NCI-H146 (cell line): Measurements from ENCODE around the gene UIMC1.
"Not testable (repeated sequence)": the region's sequence is repeated elsewhere in the genome, so short reads cannot be mapped to it uniquely, and the experiment has no call there.

Experiments
- DNase-seq: peaks from one replicate; lab custom pipeline; 2025; lab: John Stamatoyannopoulos, UW

Gene UIMC1

GRCh38 chr5:176883700-176884570 is 122.6 kb downstream of the UIMC1 start:
- DNase-seq: no peak

GRCh38 chr5:176882567-176882903 is 124.0 kb downstream of the UIMC1 start:
- no peak for DNase-seq

GRCh38 chr5:176881816-176882566 is 124.6 kb downstream of the UIMC1 start:
- no peak for DNase-seq

GRCh38 chr5:176881021-176881749 is 125.4 kb downstream of the UIMC1 start:
- no peak for DNase-seq

GRCh38 chr5:176880366-176881020 is 126.1 kb downstream of the UIMC1 start:
- DNase-seq: no peak

GRCh38 chr5:176879663-176880361 is 126.8 kb downstream of the UIMC1 start:
- no peak for DNase-seq

- DNase-seq: no peak
These were observed 127.5 kb downstream of the UIMC1 start for GRCh38 chr5:176878906-176879662.

GRCh38 chr5:176878463-176878862 is 128.1 kb downstream of the UIMC1 start:
- DNase-seq: no peak

GRCh38 chr5:176877793-176878331 is 128.7 kb downstream of the UIMC1 start:
- peak; percentile 88 for DNase-seq

- DNase-seq: no peak
These were observed 129.8 kb downstream of the UIMC1 start for GRCh38 chr5:176876506-176877431.

- DNase-seq: no peak
These were observed 130.6 kb downstream of the UIMC1 start for GRCh38 chr5:176875783-176876505.

- DNase-seq: no peak
These were observed 131.5 kb downstream of the UIMC1 start for GRCh38 chr5:176875014-176875550.

- DNase-seq: no peak
These were observed 132.3 kb downstream of the UIMC1 start for GRCh38 chr5:176874198-176874780.

- DNase-seq: no peak
These were observed 132.9 kb downstream of the UIMC1 start for GRCh38 chr5:176873541-176874172.

GRCh38 chr5:176873011-176873410 is 133.6 kb downstream of the UIMC1 start:
- not testable (repeated sequence) for DNase-seq

GRCh38 chr5:176872586-176872985 is 134.0 kb downstream of the UIMC1 start:
- DNase-seq: not testable (repeated sequence)

GRCh38 chr5:176870644-176871043 is 135.9 kb downstream of the UIMC1 start:
- not testable (repeated sequence) for DNase-seq
